NCI-H345 (cell line): Measurements from ENCODE around the gene CBR3.
A peak's percentile ranks its signal among the peaks of the same experiment; 100 is the strongest.

Source experiments
- DNase-seq: peaks from one replicate; lab custom pipeline; 2025; lab: John Stamatoyannopoulos, UW

The CBR3 gene

DNA sequence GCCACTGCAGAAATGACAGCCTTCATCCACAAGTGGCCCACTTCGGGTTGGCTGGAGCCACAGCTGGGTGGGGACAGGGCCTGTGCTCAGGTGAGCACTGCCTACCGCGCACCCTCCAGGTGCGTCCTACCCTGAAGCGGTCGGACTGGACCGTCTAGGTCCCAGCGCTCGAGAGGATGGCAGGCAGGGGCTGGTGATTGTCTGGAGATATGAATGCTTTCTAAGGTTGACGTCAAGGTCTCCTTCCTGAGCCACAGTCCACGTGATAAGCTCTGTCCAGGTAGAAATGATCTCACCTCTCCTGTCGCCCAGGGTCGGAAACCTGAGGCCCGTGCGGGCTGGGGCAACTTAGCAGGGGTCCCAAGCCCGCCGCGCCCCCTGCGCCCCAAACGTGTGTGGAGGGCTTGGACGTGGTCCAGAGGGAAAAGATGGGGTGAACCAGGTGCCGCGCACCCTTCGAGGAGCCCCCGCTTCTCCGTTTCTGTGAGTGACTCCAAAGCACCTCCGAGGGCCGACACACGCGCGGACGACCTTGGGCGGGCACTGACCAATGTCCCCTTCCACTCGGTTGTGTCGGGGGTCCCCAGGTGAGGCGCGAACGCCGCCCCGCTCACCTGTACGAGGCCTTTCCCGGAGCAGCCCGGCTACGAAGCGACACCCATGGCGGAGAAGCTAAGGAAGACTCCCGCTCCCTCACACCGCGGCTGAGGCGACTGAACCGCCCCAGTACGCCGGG is 20.9 kb downstream of the CBR3 start:
- peak; percentile 67 for DNase-seq

DNA sequence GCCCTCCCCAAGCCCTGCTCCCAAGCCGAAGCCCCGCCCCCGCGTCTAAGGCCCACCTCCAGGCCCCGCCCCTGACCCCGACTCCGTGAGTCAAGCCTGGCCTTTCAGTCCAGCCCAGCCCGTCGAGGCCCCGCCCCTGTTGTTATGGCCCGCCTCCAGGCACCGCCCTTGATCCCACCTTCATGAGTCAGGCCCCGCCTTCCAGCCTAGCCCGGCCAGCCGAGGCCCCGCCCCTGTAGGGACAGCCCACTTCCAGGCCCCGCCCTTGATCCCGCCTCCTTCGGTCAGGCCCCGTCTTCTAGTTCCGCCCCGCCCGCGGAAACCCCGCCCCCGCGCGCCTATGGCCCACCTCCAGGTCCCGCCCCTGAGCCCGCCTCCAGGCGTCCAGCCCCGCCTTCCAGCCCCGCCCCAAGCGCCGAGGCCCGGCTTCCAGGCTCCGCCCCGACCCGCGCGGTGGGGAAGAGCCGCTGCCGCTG is 21.5 kb downstream of the CBR3 start:
- DNase-seq, result peak; percentile 99

DNA sequence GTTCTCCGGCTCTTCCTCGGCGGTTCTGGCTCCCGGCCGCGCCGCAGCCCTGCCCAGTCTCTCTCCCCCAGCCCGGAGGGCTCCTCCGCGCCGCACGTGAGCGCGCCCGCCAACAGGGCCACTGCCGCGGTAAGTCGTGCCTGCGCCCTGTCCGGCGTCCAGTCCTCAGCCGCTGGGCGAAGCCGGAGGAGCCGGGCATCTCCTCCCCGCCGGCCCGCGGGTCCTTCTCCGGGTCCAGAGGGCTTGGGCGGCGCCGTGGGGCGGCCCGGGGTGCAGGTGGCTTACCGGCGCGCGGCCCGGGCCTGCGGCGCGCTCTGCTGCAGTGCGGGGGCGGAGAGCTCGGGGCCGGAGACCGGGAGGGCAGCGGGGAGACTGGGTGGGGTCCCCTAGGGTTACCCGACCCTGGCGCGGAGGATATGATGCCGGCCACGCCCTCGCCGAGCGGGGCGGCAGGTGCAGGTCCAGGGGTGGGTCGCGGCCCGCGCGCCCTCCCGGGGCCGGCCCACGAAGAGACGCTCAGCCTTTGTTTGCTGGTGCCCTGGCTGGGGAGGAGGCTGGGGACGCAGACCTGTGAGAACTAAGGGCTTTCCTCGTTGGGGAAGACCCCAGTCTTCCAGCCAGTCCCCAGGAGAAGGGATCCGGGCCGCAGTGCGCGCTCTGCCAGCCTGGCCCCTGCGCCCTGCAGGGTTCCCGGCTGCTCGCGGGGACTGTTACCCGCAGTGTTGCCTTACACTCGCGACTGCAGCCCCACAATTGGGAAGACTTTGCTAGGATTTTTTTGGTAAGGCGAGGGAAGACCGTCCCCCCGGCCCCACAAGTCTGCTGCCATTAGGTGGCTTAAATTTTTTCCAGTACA is 22.2 kb downstream of the CBR3 start, which contains the start of gene DOP1B:
TSS of gene DOP1B (plus strand) at position 10 of the 856 bp plus-strand sequence. CDS start 7,910 bp downstream, outside the sequence.
- DNase-seq, result peak; percentile 70

DNA sequence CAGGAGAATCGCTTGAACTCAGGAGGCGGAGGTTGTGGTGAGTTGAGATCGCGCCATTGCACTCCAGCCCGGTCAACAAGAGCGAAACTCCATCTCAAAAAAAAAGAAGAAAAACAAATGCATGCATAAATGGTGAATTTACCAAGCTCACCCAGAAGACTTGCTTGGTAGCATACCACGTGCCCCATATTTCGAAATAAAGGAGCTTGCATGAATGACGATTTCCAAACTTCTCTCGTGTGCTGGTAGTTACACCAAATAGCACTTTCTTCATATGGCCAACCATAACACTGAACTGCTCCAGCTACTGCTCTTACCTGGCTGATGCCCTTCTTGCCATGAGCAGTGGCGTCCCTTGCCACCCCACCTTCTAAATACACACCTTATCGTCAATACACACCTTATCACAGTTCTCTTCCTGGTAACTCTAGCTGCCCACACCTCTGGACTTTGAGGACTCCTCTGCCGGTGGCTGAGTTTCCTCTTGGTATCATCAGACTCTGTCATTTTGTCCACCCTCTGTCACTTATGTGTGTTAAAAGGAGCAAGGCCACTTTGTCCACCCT is 24.6 kb downstream of the CBR3 start:
- no peak for DNase-seq

DNA sequence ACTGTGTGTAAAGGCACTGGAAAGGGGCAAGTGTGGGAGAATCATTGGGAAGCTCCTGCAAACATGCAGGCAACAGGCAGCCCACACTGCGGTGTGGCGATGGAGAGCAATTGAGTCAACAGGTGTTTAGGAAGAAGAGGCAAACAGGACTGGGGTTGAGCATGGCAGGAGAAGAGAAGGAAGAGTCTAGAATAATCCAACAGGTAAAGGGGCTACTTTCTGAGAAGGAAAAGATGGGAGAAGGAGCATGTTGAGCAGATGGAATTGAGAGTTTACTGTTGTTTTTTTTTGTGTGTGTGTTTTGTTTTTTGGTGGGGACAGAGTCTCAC is 25.9 kb downstream of the CBR3 start:
- DNase-seq, result no peak

DNA sequence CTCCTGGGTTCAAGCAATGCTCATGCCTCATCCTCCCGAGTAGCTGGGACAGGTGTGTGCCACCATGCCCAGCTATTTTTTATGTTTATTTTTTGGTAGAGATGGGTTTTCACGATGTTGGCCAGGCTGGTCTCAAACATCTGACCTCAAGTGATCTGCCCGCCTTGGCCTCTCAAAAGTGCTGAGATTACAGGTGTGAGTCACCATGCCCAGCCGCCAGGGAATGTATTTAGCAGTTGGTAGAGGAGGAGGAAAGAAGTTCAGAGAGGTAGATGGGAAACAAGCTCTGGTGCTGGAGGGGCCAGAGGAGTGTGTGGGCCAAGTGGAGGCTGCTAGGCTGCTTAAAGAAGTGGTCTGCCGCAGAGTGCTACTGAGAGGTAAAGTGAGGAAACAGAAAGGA is 27.8 kb downstream of the CBR3 start:
- DNase-seq, result no peak

- peak; percentile 65 for DNase-seq
Measured at GRCh38 chr21:36163750-36164741, 29.2 kb downstream of the CBR3 start.

DNA sequence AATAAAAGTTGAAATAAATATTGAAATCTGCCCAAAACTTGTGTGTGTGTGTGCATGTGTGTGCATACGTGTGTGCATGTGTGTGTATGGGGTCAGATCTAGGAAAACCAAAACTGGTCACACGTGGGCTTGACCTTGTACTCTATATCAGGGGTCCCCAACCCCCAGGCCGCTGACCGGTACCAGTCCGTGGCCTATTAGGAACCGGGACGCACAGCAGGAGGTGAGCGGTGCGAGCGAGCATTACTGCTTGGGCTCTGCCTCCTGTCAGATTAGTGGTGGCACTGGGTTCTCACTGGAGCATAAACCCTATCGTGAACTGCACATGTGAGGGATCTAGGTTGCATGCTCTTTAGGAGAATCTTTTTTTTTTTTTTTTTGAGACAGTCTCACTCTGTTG is 30.5 kb downstream of the CBR3 start:
- DNase-seq, result no peak

- no peak for DNase-seq
Measured at GRCh38 chr21:36166705-36167104, 31.8 kb downstream of the CBR3 start.

- no peak for DNase-seq
Measured at GRCh38 chr21:36167541-36167940, 32.7 kb downstream of the CBR3 start.

GRCh38 chr21:36169470-36170128 is 34.7 kb downstream of the CBR3 start:
- DNase-seq, result no peak

DNA sequence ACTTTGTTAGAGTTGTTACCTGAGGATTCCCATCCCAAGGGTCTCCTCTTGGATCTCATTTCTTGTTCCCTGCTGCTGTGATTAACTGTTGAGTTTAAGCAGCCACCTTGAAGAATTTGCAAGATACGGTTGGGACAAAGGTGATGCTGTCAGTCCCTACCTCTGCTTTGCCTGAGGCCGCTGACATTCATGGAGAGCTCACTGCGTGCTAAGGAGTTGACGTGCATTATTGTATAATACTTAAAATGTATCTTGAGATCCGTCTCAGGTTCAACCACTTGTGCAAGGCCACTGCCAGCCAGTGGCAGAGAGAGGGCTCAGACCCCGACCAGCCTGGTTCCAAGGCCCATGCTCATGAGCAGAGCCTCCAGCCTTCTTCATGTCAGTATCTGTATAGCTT is 35.9 kb downstream of the CBR3 start:
- DNase-seq, result no peak

- no peak for DNase-seq
Measured at GRCh38 chr21:36171336-36171735, 36.5 kb downstream of the CBR3 start.

- DNase-seq, result no peak
Measured at GRCh38 chr21:36171741-36172331, 37.0 kb downstream of the CBR3 start.

DNA sequence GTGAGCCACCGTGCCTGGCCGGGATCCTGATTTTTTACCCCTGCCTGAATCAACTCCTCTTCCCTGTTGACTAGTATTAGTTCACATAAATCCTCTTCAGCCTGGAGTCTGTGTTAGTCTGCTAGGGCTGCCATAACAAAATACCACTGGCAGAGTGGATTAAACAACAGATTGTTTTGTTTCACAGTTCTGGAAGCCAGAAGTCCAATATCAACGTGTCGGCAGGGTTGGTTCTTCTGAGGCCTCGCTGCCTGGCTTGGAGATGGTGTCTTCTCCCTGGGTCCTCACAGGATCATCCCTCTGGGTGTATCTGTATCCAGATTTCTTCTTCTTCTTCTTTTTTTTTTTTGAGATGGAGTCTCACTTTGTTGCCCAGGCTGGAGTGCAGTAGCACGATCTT is 39.9 kb downstream of the CBR3 start:
- no peak for DNase-seq

DNA sequence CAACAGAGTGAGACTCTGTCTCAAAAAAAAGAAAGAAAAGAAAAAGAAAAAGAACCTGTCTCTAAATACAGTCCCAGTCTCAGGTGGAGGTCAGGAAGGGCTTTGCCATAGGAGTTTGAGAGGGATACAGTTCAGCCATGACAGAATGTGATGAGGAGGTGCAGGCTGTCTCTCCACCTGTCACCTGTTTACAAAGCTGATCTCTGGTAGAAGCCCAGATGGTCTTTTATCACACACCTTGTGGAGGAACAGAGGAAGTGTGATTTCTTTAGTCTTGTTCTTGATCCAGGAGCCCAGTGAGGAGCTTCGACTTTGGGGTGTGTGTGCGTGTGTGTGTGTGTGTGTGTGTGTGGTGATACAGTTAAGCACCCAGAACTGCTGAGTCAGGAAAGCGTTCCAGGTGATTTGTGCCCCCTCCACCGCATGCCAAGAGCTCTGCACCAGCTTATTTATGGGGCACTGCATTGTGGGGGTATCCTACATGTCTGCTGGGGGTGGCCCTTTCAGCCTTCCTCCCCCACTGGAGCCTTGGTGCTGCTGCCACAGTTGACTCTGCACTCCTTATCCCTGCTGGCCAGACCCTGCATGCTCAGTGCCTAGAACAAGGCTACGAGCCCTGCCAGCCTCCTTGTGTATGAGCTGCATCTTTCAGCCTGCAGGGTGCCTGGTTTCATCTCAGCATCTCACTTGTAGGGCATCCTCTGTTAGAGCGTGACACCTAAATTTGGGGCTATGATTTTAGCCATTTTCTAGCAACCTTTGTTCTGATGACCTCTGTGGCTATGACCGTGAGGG is 41.1 kb downstream of the CBR3 start:
- DNase-seq, result peak; percentile 11

GRCh38 chr21:36178349-36178748 is 43.5 kb downstream of the CBR3 start:
- DNase-seq, result no peak

- no peak for DNase-seq
Measured at GRCh38 chr21:36179145-36179544, 44.3 kb downstream of the CBR3 start.

- no peak for DNase-seq
Measured at GRCh38 chr21:36180963-36181362, 46.1 kb downstream of the CBR3 start.
